Heart left ventricle (tissue), 13 donors: ENCODE data around the gene DRAM1.

ENCODE experiments used
- POLR2A ChIP-seq, 2 donors: fragments of 450-650 bp; IDR thresholded peaks; one replicate each; pipeline ENCODE4 v1.6.1; 2017; ENCODE audit warnings: antibody characterized with exemption in 2 of 2, mild to moderate bottlenecking in 2 of 2, moderate library complexity in 2 of 2
- TF ChIP-seq, protein P1 (sequence below), 12 donors: fragments of 200-600 bp; sonication (generic) in 4 of 12; IDR thresholded peaks; one replicate each; pipeline versions ENCODE4 v1.5.0 to v1.8.0; 2018 to 2022; ENCODE audit warnings: antibody characterized with exemption in 12 of 12, mild to moderate bottlenecking in 5 of 12
- donor health status: ischemic (EF 13 %, LVEDD 7.1; RV severe dilation, severe dysfunction).
- donor health status: DM: no; HTN: yes; CAD: no.
- donor health status: DM: no; HTN: no; CAD: no.
- donor health status: ischemic (EF 25% LVEDD 6.9; RV normal size, moderate dysfunction).
- donor health status: ischemic (EF 25% LVEDD 5.7; RV mildly dilated, moderate dysfunction).
- donor health status: ischemic (EF 35%, LVEDD 5.7; RV mildly dilated, moderate dysfunction).
- donor health status: nonischemic (EF 11% LVEDD 7.7; RV severe dilation, severe dysfunction).
- donor health status: DM: yes; HTN: yes; CAD: no.
- donor health status: PGD.
- donor health status: ischemic (EF 29% LVEDD 5.4; RV normal size, mild dysfunction).
- donor health status: nonischemic (EF 23%, LVEDD 6.1; RV moderate dilation, normal function).

DNA sequence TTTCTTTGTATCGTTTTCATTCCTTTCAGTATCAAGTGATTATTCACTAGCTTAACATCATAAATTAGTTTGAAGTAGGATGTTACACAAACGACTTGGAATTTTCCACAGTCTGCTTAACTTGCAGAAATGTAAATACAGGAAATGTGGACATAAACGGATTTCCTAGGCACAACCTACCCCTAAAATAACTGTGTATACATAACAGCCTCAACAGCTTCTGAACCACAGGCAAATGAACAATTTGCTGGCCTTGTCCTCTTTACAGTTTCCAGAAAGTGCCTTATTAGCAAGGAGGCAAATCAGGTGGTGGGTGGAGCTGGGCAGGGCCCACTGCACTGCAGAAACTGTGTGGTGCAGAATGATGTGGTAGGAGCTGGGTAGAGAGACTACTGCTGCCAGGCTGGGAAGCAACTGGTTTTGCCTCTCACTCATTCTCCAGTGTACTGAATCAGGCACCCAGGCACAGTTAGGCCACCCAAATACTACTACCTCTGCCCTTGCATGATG lies 14.1 kb downstream of the DRAM1 start:
- TF ChIP-seq POLR2A (IDR thresholded peaks at IDR 0.05), result no peak
- TF ChIP-seq, protein P1, sequence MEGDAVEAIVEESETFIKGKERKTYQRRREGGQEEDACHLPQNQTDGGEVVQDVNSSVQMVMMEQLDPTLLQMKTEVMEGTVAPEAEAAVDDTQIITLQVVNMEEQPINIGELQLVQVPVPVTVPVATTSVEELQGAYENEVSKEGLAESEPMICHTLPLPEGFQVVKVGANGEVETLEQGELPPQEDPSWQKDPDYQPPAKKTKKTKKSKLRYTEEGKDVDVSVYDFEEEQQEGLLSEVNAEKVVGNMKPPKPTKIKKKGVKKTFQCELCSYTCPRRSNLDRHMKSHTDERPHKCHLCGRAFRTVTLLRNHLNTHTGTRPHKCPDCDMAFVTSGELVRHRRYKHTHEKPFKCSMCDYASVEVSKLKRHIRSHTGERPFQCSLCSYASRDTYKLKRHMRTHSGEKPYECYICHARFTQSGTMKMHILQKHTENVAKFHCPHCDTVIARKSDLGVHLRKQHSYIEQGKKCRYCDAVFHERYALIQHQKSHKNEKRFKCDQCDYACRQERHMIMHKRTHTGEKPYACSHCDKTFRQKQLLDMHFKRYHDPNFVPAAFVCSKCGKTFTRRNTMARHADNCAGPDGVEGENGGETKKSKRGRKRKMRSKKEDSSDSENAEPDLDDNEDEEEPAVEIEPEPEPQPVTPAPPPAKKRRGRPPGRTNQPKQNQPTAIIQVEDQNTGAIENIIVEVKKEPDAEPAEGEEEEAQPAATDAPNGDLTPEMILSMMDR (IDR thresholded peaks at IDR 0.05), result no peak
